Endodermal cell (in vitro differentiated cells): ENCODE measurements around the gene NKD1. TPM values are rescaled to one million over a fixed set of nuclear protein-coding genes. Genes with fewer than 3 reads are reported as not detected.

Source experiments
- DNase-seq: peaks from one replicate; pipeline ENCODE4 v3.0.0-alpha.2; 2017
- H3K27ac ChIP-seq: 2 replicates; pipeline ENCODE4 v1.5.1; 2013; ENCODE audit warnings: mild to moderate bottlenecking, low read depth, low read length, moderate library complexity
- H3K27me3 ChIP-seq: 2 replicates; pipeline ENCODE4 v1.6.1; 2013; ENCODE audit warnings: mild to moderate bottlenecking, low read length, moderate library complexity; ENCODE audit not compliant: insufficient read depth, control insufficient read depth, poor library complexity, severe bottlenecking
- H3K36me3 ChIP-seq: 2 replicates; pipeline ENCODE4 v1.7.0; 2013; ENCODE audit warnings: mild to moderate bottlenecking, low read length, moderate library complexity; ENCODE audit not compliant: control insufficient read depth, insufficient read depth
- H3K4me1 ChIP-seq: one replicate; pipeline ENCODE4 v1.7.0; 2013; ENCODE audit warnings: low read length; ENCODE audit not compliant: control insufficient read depth, insufficient read depth
- H3K4me3 ChIP-seq: 2 replicates; pipeline ENCODE4 v1.5.1; 2013; ENCODE audit warnings: mild to moderate bottlenecking, low read length, moderate library complexity
- H3K9ac ChIP-seq: 2 replicates; pipeline ENCODE4 v1.6.1; 2013; ENCODE audit warnings: mild to moderate bottlenecking, low read length, moderate library complexity; ENCODE audit not compliant: poor library complexity, severe bottlenecking; ENCODE audit errors: extremely low read depth
- H3K9me3 ChIP-seq: 2 replicates; pipeline ENCODE4 v1.6.1; 2013; ENCODE audit warnings: mild to moderate bottlenecking, low read length, moderate library complexity; ENCODE audit not compliant: control insufficient read depth
- H3K27ac Mint-ChIP-seq: 2 replicates; pipeline ENCODE4 v1.8.0; 2020; ENCODE audit warnings: mixed read lengths
- H3K27me3 Mint-ChIP-seq: 2 replicates; pipeline ENCODE4 v1.8.0; 2021; ENCODE audit warnings: mild to moderate bottlenecking, mixed read lengths; ENCODE audit not compliant: insufficient read depth
- H3K36me3 Mint-ChIP-seq: 2 replicates; pipeline ENCODE4 v1.8.0; 2020; ENCODE audit warnings: low read depth, mixed read lengths
- H3K4me1 Mint-ChIP-seq: 2 replicates; pipeline ENCODE4 v1.8.0; 2020; ENCODE audit warnings: mixed read lengths
- H3K4me3 Mint-ChIP-seq: 2 replicates; pipeline ENCODE4 v1.8.0; 2020; ENCODE audit warnings: mild to moderate bottlenecking, moderate library complexity, mixed read lengths
- H3K9me3 Mint-ChIP-seq: 2 replicates; pipeline ENCODE4 v1.8.0; 2020; ENCODE audit warnings: mild to moderate bottlenecking, mixed read lengths
- WGBS, 2 experiments: methylation state at CpG; one replicate each; pipeline versions ENCODE4 v1.1.5 to v1.1.7; 2013; ENCODE audit warnings: missing lambda C conversion rate in 2 of 2, mixed read lengths in 1 of 2; ENCODE audit not compliant: insufficient coverage in 1 of 2, insufficient read length in 1 of 2; 5-methylcytosine and 5-hydroxymethylcytosine counted together
- total RNA-seq, 2 donors: library from RNA; stranded (reverse); fragmentation: NEBNext Ultra II Directional in 1 of 2; extraction: Animal tissue kit (Norgen Biotek cat#: 25700) in 1 of 2; gene quantifications; 2 replicates in 1 of 2; 3 replicates in 1 of 2; pipeline ENCODE4 v1.2.1, GENCODE V29; 2021
- TF ChIP-seq, protein P1 (sequence below): fragments of 200-600 bp; sonication (generic); conservative IDR thresholded peaks from 2 replicates; pipeline ENCODE4 v1.5.0; 2021; ENCODE audit warnings: antibody characterized with exemption, mild to moderate bottlenecking

Gene NKD1
- total RNA-seq, 2 donors from 2014 or later, result 7.0 to 9.5 TPM

DNA sequence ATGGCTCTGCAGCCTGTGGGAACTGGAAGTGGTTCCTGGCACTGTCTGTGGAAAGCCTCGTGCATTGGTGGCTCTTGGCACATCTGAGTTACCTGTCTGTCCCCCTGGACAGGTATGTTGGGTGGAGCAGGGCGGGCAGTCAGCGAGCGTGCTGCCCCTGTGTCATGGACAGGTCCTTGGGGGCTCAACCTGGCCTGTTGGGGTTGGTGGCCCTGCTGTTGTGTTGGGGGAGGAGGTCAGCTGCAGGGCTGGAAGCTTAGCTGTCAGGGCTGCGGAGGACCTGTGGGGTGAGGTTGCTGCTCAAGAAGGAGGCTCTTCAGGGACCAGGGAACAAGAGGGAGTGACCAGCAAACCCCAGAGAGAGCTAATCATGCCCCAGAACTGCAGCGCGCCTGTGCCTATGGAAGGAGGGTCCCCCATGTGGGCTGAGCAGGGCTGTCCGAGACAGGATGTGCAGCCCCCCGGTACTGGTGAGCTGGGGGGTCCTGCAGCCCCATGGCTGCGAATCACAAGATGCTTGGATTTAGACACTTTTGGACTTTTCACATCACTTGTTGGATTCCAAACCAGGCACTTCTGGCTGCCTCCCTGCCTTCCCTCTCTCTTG is 7.2 kb downstream of the NKD1 start:
- H3K27ac ChIP-seq, result no peak overlapping the region
- peaks cover 6% of the 10 kb centered on the region for H3K9me3 ChIP-seq
- peaks cover 7% of the 10 kb centered on the region for H3K9me3 Mint-ChIP-seq
- WGBS, 2 experiments, result 91 to 95% methylated on average over 5 to 10 of the region's 10 CpGs
- no peak overlapping the region for H3K9ac ChIP-seq
- H3K4me3 ChIP-seq, result no peak overlapping the region
- no peaks in the 10 kb centered on the region for H3K36me3 ChIP-seq
- H3K27me3 ChIP-seq, result no peaks in the 10 kb centered on the region
- peaks cover 4% of the 10 kb centered on the region for H3K4me1 Mint-ChIP-seq
- no peak overlapping the region for H3K4me3 Mint-ChIP-seq
- TF ChIP-seq, protein P1, sequence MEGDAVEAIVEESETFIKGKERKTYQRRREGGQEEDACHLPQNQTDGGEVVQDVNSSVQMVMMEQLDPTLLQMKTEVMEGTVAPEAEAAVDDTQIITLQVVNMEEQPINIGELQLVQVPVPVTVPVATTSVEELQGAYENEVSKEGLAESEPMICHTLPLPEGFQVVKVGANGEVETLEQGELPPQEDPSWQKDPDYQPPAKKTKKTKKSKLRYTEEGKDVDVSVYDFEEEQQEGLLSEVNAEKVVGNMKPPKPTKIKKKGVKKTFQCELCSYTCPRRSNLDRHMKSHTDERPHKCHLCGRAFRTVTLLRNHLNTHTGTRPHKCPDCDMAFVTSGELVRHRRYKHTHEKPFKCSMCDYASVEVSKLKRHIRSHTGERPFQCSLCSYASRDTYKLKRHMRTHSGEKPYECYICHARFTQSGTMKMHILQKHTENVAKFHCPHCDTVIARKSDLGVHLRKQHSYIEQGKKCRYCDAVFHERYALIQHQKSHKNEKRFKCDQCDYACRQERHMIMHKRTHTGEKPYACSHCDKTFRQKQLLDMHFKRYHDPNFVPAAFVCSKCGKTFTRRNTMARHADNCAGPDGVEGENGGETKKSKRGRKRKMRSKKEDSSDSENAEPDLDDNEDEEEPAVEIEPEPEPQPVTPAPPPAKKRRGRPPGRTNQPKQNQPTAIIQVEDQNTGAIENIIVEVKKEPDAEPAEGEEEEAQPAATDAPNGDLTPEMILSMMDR, result no peak
- peaks cover 2% of the 10 kb centered on the region for H3K27me3 Mint-ChIP-seq
- no peak overlapping the region for H3K27ac Mint-ChIP-seq
- H3K4me1 ChIP-seq, result no peaks in the 10 kb centered on the region
- no peak for DNase-seq
- peaks cover 20% of the 10 kb centered on the region for H3K36me3 Mint-ChIP-seq

DNA sequence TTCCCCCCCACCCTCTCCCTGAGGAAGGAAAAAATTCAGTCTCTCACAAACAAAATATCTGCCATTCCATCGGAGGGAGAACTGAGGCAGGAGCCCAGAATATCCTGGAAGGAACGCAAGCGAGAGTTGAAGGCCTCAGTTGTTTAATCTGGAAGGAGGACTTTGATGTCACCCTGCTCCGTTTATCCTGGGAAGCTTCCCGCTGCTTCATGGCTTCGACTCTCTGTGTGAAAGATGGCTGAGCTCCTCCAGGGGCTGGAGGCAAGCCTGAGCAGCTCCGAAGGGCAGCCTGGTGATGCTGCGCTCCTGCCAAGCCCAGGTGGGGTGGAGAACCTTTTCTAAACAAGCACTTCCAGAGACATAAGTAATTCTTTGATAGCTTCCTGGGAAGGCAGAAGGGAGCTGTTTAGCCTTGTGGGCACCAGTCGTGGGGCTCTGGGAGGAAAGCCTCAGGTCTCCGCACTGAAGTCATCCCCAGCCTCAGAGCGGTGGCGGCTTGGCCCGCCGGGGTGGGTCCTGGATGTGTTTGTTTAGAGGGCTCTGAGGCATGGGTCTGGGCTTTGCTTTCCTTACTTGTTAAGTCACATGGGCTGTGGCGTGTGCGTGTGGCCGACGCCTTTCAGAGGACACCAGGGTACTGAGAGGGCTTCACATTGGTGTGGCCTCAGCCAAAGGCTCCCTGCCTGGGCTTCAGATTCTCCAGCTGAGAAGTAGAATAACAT is 7.9 kb downstream of the NKD1 start:
- H3K4me3 Mint-ChIP-seq, result no peak overlapping the region
- 95 to 99% methylated on average over 10 to 18 of the region's 18 CpGs for WGBS, 2 experiments
- Histone ChIP-seq H3K4me1 (no peaks in the 10 kb centered on the region), H3K27me3 (no peaks in the 10 kb centered on the region), H3K9ac (no peak overlapping the region), H3K36me3 (peaks cover 4% of the 10 kb centered on the region), H3K9me3 (peaks cover 6% of the 10 kb centered on the region), H3K27ac (no peak overlapping the region), H3K4me3 (no peak overlapping the region)
- no peaks in the 10 kb centered on the region for H3K27me3 Mint-ChIP-seq
- TF ChIP-seq, protein P1, result no peak
- H3K27ac Mint-ChIP-seq, result no peak overlapping the region
- no peaks in the 10 kb centered on the region for H3K4me1 Mint-ChIP-seq
- DNase-seq, result no peak
- peaks cover 7% of the 10 kb centered on the region for H3K9me3 Mint-ChIP-seq
- peaks cover 22% of the 10 kb centered on the region for H3K36me3 Mint-ChIP-seq

DNA sequence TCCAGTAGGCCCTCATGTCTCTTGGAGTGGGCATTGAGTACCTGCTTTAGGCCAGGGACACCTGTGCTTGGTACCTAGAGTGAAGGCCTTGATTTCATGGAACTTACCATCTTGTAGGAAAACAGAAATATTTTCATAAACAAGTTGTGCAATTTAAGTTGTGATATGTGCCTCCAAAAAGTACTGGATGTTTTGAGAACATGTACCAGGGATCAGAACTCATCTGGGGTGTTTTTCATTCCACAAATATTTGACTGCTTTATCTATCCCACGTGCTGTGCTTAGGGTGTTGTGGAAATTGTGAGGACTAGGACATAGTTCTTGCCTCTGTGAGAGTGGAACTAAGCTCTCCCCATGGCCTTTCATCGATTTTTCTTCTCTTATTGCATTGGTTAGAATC is 8.8 kb downstream of the NKD1 start:
- Mint-ChIP-seq H3K27ac (no peak overlapping the region), H3K9me3 (peaks cover 7% of the 10 kb centered on the region), H3K27me3 (no peaks in the 10 kb centered on the region), H3K36me3 (peaks cover 28% of the 10 kb centered on the region), H3K4me3 (no peak overlapping the region), H3K4me1 (no peaks in the 10 kb centered on the region)
- Histone ChIP-seq H3K9ac (no peak overlapping the region), H3K9me3 (peaks cover 6% of the 10 kb centered on the region), H3K4me3 (no peak overlapping the region), H3K36me3 (peaks cover 6% of the 10 kb centered on the region), H3K27ac (no peak overlapping the region), H3K27me3 (no peaks in the 10 kb centered on the region), H3K4me1 (no peaks in the 10 kb centered on the region)
- DNase-seq, result no peak
- TF ChIP-seq, protein P1, result no peak
- WGBS, 2 experiments, result 73 to 100% methylated on average over 1 of the region's 2 CpGs
